CD14-positive monocyte (primary cell): ENCODE data around the gene LY6G6D. TPM values are rescaled to one million over a fixed set of nuclear protein-coding genes. Genes with fewer than 3 reads are reported as not detected.

Source experiments
- DNase-seq, 3 donors: peaks; one replicate each; pipeline ENCODE4 v3.0.0-alpha.2; 2011 to 2022
- H2AFZ ChIP-seq: 2 replicates; pipeline ENCODE4 v1.6.0; 2012; ENCODE audit warnings: mild to moderate bottlenecking, low read depth, low read length, inconsistent platforms; ENCODE audit not compliant: insufficient read depth, poor library complexity, severe bottlenecking
- H3K27ac ChIP-seq, 2 donors: 1 replicate in 1 of 2; 2 replicates in 1 of 2; pipeline ENCODE4 v1.5.1; 2012 to 2013; ENCODE audit warnings: low read length in 2 of 2, control low read depth in 1 of 2, inconsistent platforms in 1 of 2, low read depth in 1 of 2, mild to moderate bottlenecking in 1 of 2
- H3K27me3 ChIP-seq, 2 donors: one replicate each; pipeline versions ENCODE4 v1.6.0 to v1.6.1; 2011 to 2013; ENCODE audit warnings: low read length in 2 of 2; ENCODE audit not compliant: control insufficient read depth in 2 of 2, insufficient read depth in 2 of 2
- H3K36me3 ChIP-seq, 2 donors: replicated peaks in 1 of 2; 1 replicate in 1 of 2; 2 replicates in 1 of 2; pipeline versions ENCODE4 v1.5.1 to v1.6.1; 2012 to 2013; ENCODE audit warnings: low read length in 2 of 2, control low read depth in 1 of 2, inconsistent platforms in 1 of 2, mild to moderate bottlenecking in 1 of 2; ENCODE audit not compliant: insufficient read depth in 2 of 2, control insufficient read depth in 1 of 2
- H3K4me1 ChIP-seq, 2 donors: 1 replicate in 1 of 2; 2 replicates in 1 of 2; pipeline versions ENCODE4 v1.5.1 to v1.6.1; 2012 to 2013; ENCODE audit warnings: low read length in 2 of 2, control low read depth in 1 of 2, inconsistent platforms in 1 of 2, mild to moderate bottlenecking in 1 of 2, moderate library complexity in 1 of 2; ENCODE audit not compliant: insufficient read depth in 2 of 2, control insufficient read depth in 1 of 2
- H3K4me2 ChIP-seq: replicated peaks from 2 replicates; pipeline ENCODE3; 2012; ENCODE audit warnings: low read length, moderate library complexity, mild to moderate bottlenecking; ENCODE audit not compliant: poor library complexity, severe bottlenecking; ENCODE audit errors: extremely low read depth
- H3K4me3 ChIP-seq, 3 experiments: fragments of 200-600 bp in 1 of 3; sonication (generic) in 1 of 3; replicated peaks in 1 of 3; 1 replicate in 2 of 3; 2 replicates in 1 of 3; pipeline ENCODE4 v1.5.1; 2011 to 2013; ENCODE audit warnings: low read length in 3 of 3, mild to moderate bottlenecking in 3 of 3, control low read depth in 2 of 3, low read depth in 2 of 3, inconsistent platforms in 1 of 3, moderate library complexity in 1 of 3
- H3K79me2 ChIP-seq: 2 replicates; pipeline ENCODE4 v1.6.0; 2012; ENCODE audit warnings: mild to moderate bottlenecking, control low read depth, inconsistent platforms, low read length, moderate library complexity; ENCODE audit not compliant: insufficient read depth
- H3K9ac ChIP-seq: 2 replicates; pipeline ENCODE4 v1.6.0; 2017; ENCODE audit warnings: low read length, mild to moderate bottlenecking; ENCODE audit not compliant: insufficient read depth, poor library complexity, severe bottlenecking
- H3K9me3 ChIP-seq, 2 donors: replicated peaks in 1 of 2; 1 replicate in 1 of 2; 2 replicates in 1 of 2; pipeline versions ENCODE4 v1.5.1 to v1.6.1; 2012 to 2013; ENCODE audit warnings: low read length in 2 of 2, control low read depth in 1 of 2; ENCODE audit not compliant: control insufficient read depth in 1 of 2, insufficient read depth in 1 of 2
- H4K20me1 ChIP-seq: 2 replicates; pipeline ENCODE4 v1.6.0; 2012; ENCODE audit warnings: mild to moderate bottlenecking, low read length, control low read depth, moderate library complexity; ENCODE audit not compliant: insufficient read depth
- H3K27ac Mint-ChIP-seq, 7 donors: one replicate each; pipeline ENCODE4 v1.8.0; 2020; ENCODE audit warnings: mild to moderate bottlenecking in 7 of 7, mixed read lengths in 7 of 7, moderate library complexity in 6 of 7, inconsistent platforms in 2 of 7
- H3K27me3 Mint-ChIP-seq, 3 donors: one replicate each; pipeline ENCODE4 v1.8.0; 2021 to 2022; ENCODE audit warnings: low read depth in 3 of 3, mild to moderate bottlenecking in 3 of 3, mixed read lengths in 3 of 3, moderate library complexity in 3 of 3, inconsistent platforms in 1 of 3
- H3K36me3 Mint-ChIP-seq, 2 donors: one replicate each; pipeline ENCODE4 v1.8.0; 2020; ENCODE audit warnings: mixed read lengths in 2 of 2, inconsistent platforms in 1 of 2, mild to moderate bottlenecking in 1 of 2
- H3K4me1 Mint-ChIP-seq: one replicate; pipeline ENCODE4 v1.8.0; 2020; ENCODE audit warnings: mild to moderate bottlenecking, mixed read lengths
- H3K4me3 Mint-ChIP-seq, 2 donors: one replicate each; pipeline ENCODE4 v1.8.0; 2020; ENCODE audit warnings: mild to moderate bottlenecking in 2 of 2, mixed read lengths in 2 of 2, moderate library complexity in 1 of 2
- H3K9me3 Mint-ChIP-seq, 7 donors: one replicate each; pipeline ENCODE4 v1.8.0; 2020 to 2022; ENCODE audit warnings: mixed read lengths in 7 of 7, mild to moderate bottlenecking in 6 of 7, moderate library complexity in 6 of 7, inconsistent platforms in 2 of 7
- CTCF ChIP-seq: fragments of 200-600 bp; IDR thresholded peaks from one replicate; pipeline ENCODE4 v1.8.0; 2022; ENCODE audit warnings: antibody characterized with exemption, mild to moderate bottlenecking
- WGBS: methylation state at CpG from one replicate; pipeline ENCODE4 v1.1.5; 2013; ENCODE audit warnings: missing lambda C conversion rate; ENCODE audit not compliant: insufficient coverage; 5-methylcytosine and 5-hydroxymethylcytosine counted together
- intact Hi-C, 2 donors: fragments of 100-400 bp; cut with micrococcal nuclease; formaldehyde crosslinking; loops; one replicate each; pipeline versions ENCODE4 v1.15.0 to v1.15.1; 2023
- polyA plus RNA-seq, 3 donors: library from polyadenylated mRNA; depleted of rRNA in 1 of 3; unstranded in 2 of 3; stranded (reverse) in 1 of 3; fragments of 300-500 nt in 2 of 3; fragments of >200 nt in 1 of 3; fragmentation: Illumina TruSeq in 2 of 3; gene quantifications; 1 replicate in 2 of 3; 2 replicates in 1 of 3; pipeline ENCODE4 v1.2.3, GENCODE V29; 2012 to 2021

The LY6G6D gene
- polyA plus RNA-seq, 3 donors: not detected

- Mint-ChIP-seq H3K4me3 (no peak overlapping the region), H3K36me3 (peaks cover 37 to 56% of the 10 kb centered on the region in 2 donors), H3K4me1 (no peaks in the 10 kb centered on the region), H3K27me3 (peaks cover 1 to 10% (median 1%) of the 10 kb centered on the region in 3 donors), H3K9me3 (no peaks in the 10 kb centered on the region), H3K27ac (no peak overlapping the region)
- WGBS: 93% methylated on average over 6 of the region's 8 CpGs
- H3K36me3 ChIP-seq: peaks cover 18 to 50% of the 10 kb centered on the region in 2 donors
- H3K27me3 ChIP-seq: no peaks in the 10 kb centered on the region
- no peak for DNase-seq
- H3K4me1 ChIP-seq: no peaks in the 10 kb centered on the region
- no peak overlapping the region for H3K4me2 ChIP-seq
- no peaks in the 10 kb centered on the region for H4K20me1 ChIP-seq
- H3K4me3 ChIP-seq: no peak overlapping the region
- intact Hi-C loops: no loop called here
- no peak overlapping the region for H3K9ac ChIP-seq
- TF ChIP-seq CTCF: no peak
- no peaks in the 10 kb centered on the region for H3K9me3 ChIP-seq
- no peaks in the 10 kb centered on the region for H3K79me2 ChIP-seq
- H2AFZ ChIP-seq: no peak overlapping the region
- no peak overlapping the region for H3K27ac ChIP-seq
Observed at GRCh38 chr6:31761343-31761742, 46.2 kb downstream of the LY6G6D start.

- Histone ChIP-seq H3K4me3 (no peak within 1 kb of the TSS), H4K20me1 (no peaks in the 10 kb centered on the region), H3K79me2 (no peaks in the 10 kb centered on the region), H2AFZ (no peak within 1 kb of the TSS), H3K27ac (no peak within 1 kb of the TSS), H3K9ac (no peak within 1 kb of the TSS), H3K9me3 (no peaks in the 10 kb centered on the region), H3K36me3 (peaks cover 18 to 50% of the 10 kb centered on the region in 2 donors), H3K4me2 (no peak within 1 kb of the TSS), H3K4me1 (peaks cover 2% of the 10 kb centered on the region in 2 donors), H3K27me3 (no peaks in the 10 kb centered on the region)
- no peak for DNase-seq
- no peak for TF ChIP-seq CTCF
- Mint-ChIP-seq H3K27me3 (peaks cover 1 to 11% (median 1%) of the 10 kb centered on the region in 3 donors), H3K4me3 (no peak within 1 kb of the TSS), H3K36me3 (peaks cover 37 to 56% of the 10 kb centered on the region in 2 donors), H3K27ac (peak within 1 kb of the TSS in 5 of 7 donors; percentile 15 to 31 (median 21)), H3K4me1 (peaks cover 5% of the 10 kb centered on the region), H3K9me3 (no peaks in the 10 kb centered on the region)
- WGBS: 67% methylated on average over 1 of the region's 4 CpGs
- intact Hi-C loops: no loop called here
Observed at GRCh38 chr6:31762356-31762755, 47.2 kb downstream of the LY6G6D start, which contains the start of gene SAPCD1. Gene SAPCD1 (plus strand): TSS chr6:31762656. CDS start chr6:31763055, 399 bp downstream.
